Measurements from ENCODE around the gene BLM.

GRCh38 chr15:90790057-90790456 is 72.9 kb downstream of the BLM start:
- no peak for TF ChIP-seq TAF1 (IDR thresholded peaks at IDR 0.05; ENCODE audit: borderline replicate concordance, low read depth, low read length)
- TF ChIP-seq POLR2AphosphoS5 (IDR thresholded peaks at IDR 0.05; ENCODE audit: low read depth, low read length): no peak
- no peak for TF ChIP-seq POLR2A (IDR thresholded peaks at IDR 0.05; ENCODE audit: low read depth, low read length)

Measured in GM12892 (cell line).